ENCODE measurements around the gene FKBP1B.

Gene FKBP1B

GRCh38 chr2:24020244-24020643 lies 29.3 kb upstream of the FKBP1B start:
- Histone ChIP-seq H3K9ac (ENCODE audit: low read length) (no peak overlapping the region), H4K20me1 (ENCODE audit: insufficient read depth, low read length) (no peaks in the 10 kb centered on the region), H3K79me2 (ENCODE audit: insufficient read depth, low read length) (no peaks in the 10 kb centered on the region), H3K27ac (ENCODE audit: low read depth, low read length, poor library complexity, severe bottlenecking) (no peak overlapping the region), H3K9me2 (ENCODE audit: low read depth, low read length) (no peaks in the 10 kb centered on the region), H3K4me1 (ENCODE audit: insufficient read depth, low read length, severe bottlenecking) (no peaks in the 10 kb centered on the region), H3K4me3 (ENCODE audit: low read depth, low read length, poor library complexity, severe bottlenecking) (no peak overlapping the region), H3K27me3 (ENCODE audit: insufficient read depth, low read length) (no peaks in the 10 kb centered on the region), H2AFZ (ENCODE audit: low read length) (no peak overlapping the region), H3K36me3 (ENCODE audit: insufficient read depth, low read length) (peaks cover 13% of the 10 kb centered on the region; the same call in 1 of the 2 replicates), H3K9me3 (ENCODE audit: low read length) (no peaks in the 10 kb centered on the region), H3K4me2 (ENCODE audit: low read length) (no peak overlapping the region), H3F3A (ENCODE audit: insufficient read depth, low read length) (no peaks in the 10 kb centered on the region)
- TF ChIP-seq CTCF (IDR thresholded peaks at IDR 0.05; ENCODE audit: low read length): no peak
- no peak for TF ChIP-seq EZH2 (IDR thresholded peaks at IDR 0.05; ENCODE audit: borderline replicate concordance, low read length)

- TF ChIP-seq EZH2 (IDR thresholded peaks at IDR 0.05; ENCODE audit: borderline replicate concordance, low read length) (no peak), CTCF (IDR thresholded peaks at IDR 0.05; ENCODE audit: low read length) (peak; percentile 48; the same call in 1 of the 2 replicates)
- Histone ChIP-seq H2AFZ (ENCODE audit: low read length) (no peak overlapping the region), H3K27ac (ENCODE audit: low read depth, low read length, poor library complexity, severe bottlenecking) (no peak overlapping the region), H3K27me3 (ENCODE audit: insufficient read depth, low read length) (no peaks in the 10 kb centered on the region), H3K9ac (ENCODE audit: low read length) (no peak overlapping the region), H3K4me2 (ENCODE audit: low read length) (no peak overlapping the region), H3K4me3 (ENCODE audit: low read depth, low read length, poor library complexity, severe bottlenecking) (no peak overlapping the region), H3K36me3 (ENCODE audit: insufficient read depth, low read length) (peaks cover 16% of the 10 kb centered on the region; the same call in 1 of the 2 replicates), H3K79me2 (ENCODE audit: insufficient read depth, low read length) (no peaks in the 10 kb centered on the region), H3K9me2 (ENCODE audit: low read depth, low read length) (no peaks in the 10 kb centered on the region), H3K9me3 (ENCODE audit: low read length) (no peaks in the 10 kb centered on the region), H3K4me1 (ENCODE audit: insufficient read depth, low read length, severe bottlenecking) (no peaks in the 10 kb centered on the region), H3F3A (ENCODE audit: insufficient read depth, low read length) (no peaks in the 10 kb centered on the region), H4K20me1 (ENCODE audit: insufficient read depth, low read length) (no peaks in the 10 kb centered on the region)
These were observed 28.2 kb upstream of the FKBP1B start for GRCh38 chr2:24021122-24021998.

GRCh38 chr2:24022324-24022974 lies 27.1 kb upstream of the FKBP1B start:
- no peaks in the 10 kb centered on the region for H4K20me1 ChIP-seq (ENCODE audit: insufficient read depth, low read length)
- H3K79me2 ChIP-seq (ENCODE audit: insufficient read depth, low read length): no peaks in the 10 kb centered on the region
- TF ChIP-seq EZH2 (IDR thresholded peaks at IDR 0.05; ENCODE audit: borderline replicate concordance, low read length): no peak
- no peak for TF ChIP-seq CTCF (IDR thresholded peaks at IDR 0.05; ENCODE audit: low read length)
- no peak overlapping the region for H3K4me2 ChIP-seq (ENCODE audit: low read length)
- no peak overlapping the region for H3K4me3 ChIP-seq (ENCODE audit: low read depth, low read length, poor library complexity, severe bottlenecking)
- no peak overlapping the region for H3K9ac ChIP-seq (ENCODE audit: low read length)
- no peaks in the 10 kb centered on the region for H3K4me1 ChIP-seq (ENCODE audit: insufficient read depth, low read length, severe bottlenecking)
- no peaks in the 10 kb centered on the region for H3F3A ChIP-seq (ENCODE audit: insufficient read depth, low read length)
- no peak overlapping the region for H2AFZ ChIP-seq (ENCODE audit: low read length)
- no peaks in the 10 kb centered on the region for H3K9me2 ChIP-seq (ENCODE audit: low read depth, low read length)
- no peaks in the 10 kb centered on the region for H3K9me3 ChIP-seq (ENCODE audit: low read length)
- peaks cover 20% of the 10 kb centered on the region; the same call in 1 of the 2 replicates for H3K36me3 ChIP-seq (ENCODE audit: insufficient read depth, low read length)
- H3K27ac ChIP-seq (ENCODE audit: low read depth, low read length, poor library complexity, severe bottlenecking): no peak overlapping the region
- H3K27me3 ChIP-seq (ENCODE audit: insufficient read depth, low read length): no peaks in the 10 kb centered on the region

Measured in OCI-LY1 (cell line).